ENCODE data around the gene KCNS1. TPM values are rescaled to one million over a fixed set of nuclear protein-coding genes. Genes with fewer than 3 reads are reported as not detected.

The KCNS1 gene
- total and polyA plus RNA-seq, 2 of the 8 experiments (the other 6 are each of a cell fraction or from before 2014, with no cell fraction given), result 1.4 to 1.8 TPM

GRCh38 chr20:45110301-45110700 lies 9.4 kb upstream of the KCNS1 start:
- Histone ChIP-seq H3K4me2 (ENCODE audit: insufficient read depth in 1 of 2, low read depth in 2 of 2, low read length in 2 of 2) (no peak overlapping the region), H3K18ac (ENCODE audit: extremely low read depth, low read length) (no peak overlapping the region), H3K27me3 (replicated peaks in 1 of 4; ENCODE audit: control insufficient read depth in 3 of 4, extremely low read depth in 1 of 4, insufficient read depth in 3 of 4, low read length in 3 of 4) (no peaks in the 10 kb centered on the region), H2AK5ac (ENCODE audit: low read depth, low read length) (no peak overlapping the region), H2BK20ac (ENCODE audit: low read length) (no peak overlapping the region), H2BK120ac (replicated peaks; ENCODE audit: low read depth, low read length) (no peak overlapping the region), H3K79me2 (ENCODE audit: control insufficient read depth in 1 of 2, insufficient read depth in 2 of 2, low read length in 2 of 2) (no peaks in the 10 kb centered on the region), H4K8ac (ENCODE audit: extremely low read depth, insufficient read depth, low read length) (no peak overlapping the region), H2BK12ac (ENCODE audit: low read depth, low read length) (no peak overlapping the region), H3K9me3 (ENCODE audit: insufficient read depth in 2 of 2, low read depth in 1 of 2, low read length in 1 of 2) (no peaks in the 10 kb centered on the region), H4K20me1 (replicated peaks in 1 of 2; ENCODE audit: control insufficient read depth in 1 of 2, insufficient read depth in 2 of 2, low read length in 2 of 2) (no peaks in the 10 kb centered on the region), H3K23me2 (ENCODE audit: low read depth, low read length) (no peaks in the 10 kb centered on the region), H3K79me1 (ENCODE audit: low read depth, low read length) (no peaks in the 10 kb centered on the region), H3K36me3 (ENCODE audit: control insufficient read depth in 2 of 4, insufficient read depth in 4 of 4, low read length in 3 of 4) (no peaks in the 10 kb centered on the region), H3K23ac (ENCODE audit: insufficient read length) (no peak overlapping the region), H3K4ac (replicated peaks; ENCODE audit: insufficient read length, low read depth, low read length) (no peak overlapping the region), H3K14ac (ENCODE audit: insufficient read length) (no peak overlapping the region), H2BK5ac (ENCODE audit: low read depth, low read length) (no peak overlapping the region), H2BK15ac (ENCODE audit: low read length) (no peak overlapping the region), H2AFZ (ENCODE audit: low read length) (no peak overlapping the region), H3K4me3 (ENCODE audit: extremely low read depth in 1 of 4, insufficient read depth in 2 of 4, low read depth in 3 of 4, low read length in 4 of 4) (no peak overlapping the region), H4K91ac (replicated peaks; ENCODE audit: insufficient read length, low read length) (no peak overlapping the region), H3K56ac (replicated peaks; ENCODE audit: insufficient read length, low read depth, low read length) (no peak overlapping the region), H4K5ac (ENCODE audit: insufficient read length, low read depth, low read length) (no peak overlapping the region), H3K4me1 (replicated peaks in 1 of 4; ENCODE audit: control insufficient read depth in 3 of 4, insufficient read depth in 4 of 4, low read length in 3 of 4) (peaks cover 0 to 7% (median 2%) of the 10 kb centered on the region in 4 experiments; a peak in 5 of 7 replicates), H3K9ac (replicated peaks in 1 of 4; ENCODE audit: extremely low read depth in 1 of 4, low read depth in 3 of 4, low read length in 3 of 4) (no peak overlapping the region), H3K27ac (ENCODE audit: low read depth, low read length) (no peak overlapping the region)
- POLR2A ChIA-PET (ENCODE audit: partially characterized antibody), result interaction anchor here (1.0 to 3.9 kb wide), 2 partner anchors 10 to 11 kb away, joined by 3 to 18 read pairs; partner anchors contain the start of gene KCNS1
- CTCF ChIA-PET (ENCODE audit: partially characterized antibody), result interaction anchor here (0.5 to 13.8 kb wide), 19 partner anchors 11 to 1001 kb away, joined by 3 to 210 read pairs (median 4); partner anchors contain the start of gene KCNS1
- FAIRE-seq (no peak), DNase-seq (ENCODE audit: low read depth in 1 of 2, low spot score in 2 of 2) (peak in 1 of 2 experiments; percentile 42)
- no peak for TF ChIP-seq RAD21 (IDR thresholded peaks at IDR 0.05 in 1 of 2, conservative IDR thresholded peaks at IDR 0.05 in 1 of 2; ENCODE audit: low read depth in 2 of 2, low read length in 2 of 2)
- TF ChIP-seq NRF1 (IDR thresholded peaks at IDR 0.05; ENCODE audit: low read depth, low read length), result no peak
- no peak for TF ChIP-seq CBX8 (IDR thresholded peaks at IDR 0.05; ENCODE audit: borderline replicate concordance, low read depth, low read length)
- TF ChIP-seq CHD2 (IDR thresholded peaks at IDR 0.05; ENCODE audit: low read length), result no peak
- no peak for TF ChIP-seq GTF2F1 (IDR thresholded peaks at IDR 0.05; ENCODE audit: borderline replicate concordance, low read depth, low read length)
- no peak for TF ChIP-seq CHD1 (IDR thresholded peaks at IDR 0.05; ENCODE audit: low read depth, low read length)
- TF ChIP-seq JUND (IDR thresholded peaks at IDR 0.05; ENCODE audit: low read length), result no peak
- WGBS, 2 experiments (ENCODE audit: extremely low coverage in 1 of 2, insufficient coverage in 1 of 2, insufficient read length in 1 of 2, insufficient replicate concordance in 2 of 2, low coverage in 1 of 2, low lambda C conversion rate in 2 of 2, missing lambda C conversion rate in 1 of 2), result 91% methylated on average over 11 of the region's 11 CpGs; no CpG with 5 or more reads in 1 of the 2 experiments
